Right cardiac atrium (tissue), 5 donors: ENCODE measurements around the gene PCSK2. TPM values are rescaled to one million over a fixed set of nuclear protein-coding genes. Genes with fewer than 3 reads are reported as not detected.

Experiments
- ATAC-seq, 2 donors: fragments of 200-7000 bp; cut with Tn5 transposase; one replicate each; pipeline versions ENCODE4 v1.8.0 to v1.9.1; 2020; ENCODE audit warnings: moderate library complexity in 2 of 2, mild to moderate bottlenecking in 1 of 2
- DNase-seq, 3 donors: peaks; one replicate each; pipeline ENCODE4 v3.0.0-alpha.2; 2020
- H3K27ac ChIP-seq: one replicate; pipeline ENCODE4 v1.5.1; 2013; ENCODE audit warnings: mild to moderate bottlenecking, low read length, control low read depth, moderate library complexity
- H3K27me3 ChIP-seq: one replicate; pipeline ENCODE4 v1.6.1; 2013; ENCODE audit not compliant: control insufficient read depth, insufficient read depth
- H3K4me1 ChIP-seq: one replicate; pipeline ENCODE4 v1.6.1; 2013; ENCODE audit warnings: low read length; ENCODE audit not compliant: control insufficient read depth, insufficient read depth
- H3K4me3 ChIP-seq: one replicate; pipeline ENCODE4 v1.5.1; 2013; ENCODE audit warnings: low read length, control low read depth
- H3K9me3 ChIP-seq: one replicate; pipeline ENCODE4 v1.6.1; 2013; ENCODE audit warnings: low read length; ENCODE audit not compliant: control insufficient read depth
- WGBS: extraction: QIAGEN DNeasy Blood & Tissue Kit; methylation state at CpG from one replicate; pipeline ENCODE4 v1.1.7; 2013; 5-methylcytosine and 5-hydroxymethylcytosine counted together
- intact Hi-C, 4 donors: fragments of 100-400 bp; cut with DNase I; formaldehyde crosslinking; loops; one replicate each; pipeline versions ENCODE4 v1.11.0 to v1.14.0; 2022 to 2023
- polyA plus RNA-seq: library from polyadenylated mRNA; stranded (reverse); fragments of 200-250 nt; gene quantifications from one replicate; pipeline ENCODE4 v1.2.3, GENCODE V29; 2013
- total RNA-seq, 4 donors: library from RNA; stranded (reverse); fragmentation: NEBNext Ultra II Directional; extraction: Animal tissue kit (Norgen Biotek cat#: 25700); gene quantifications; one replicate each; pipeline ENCODE4 v1.2.1, GENCODE V29; 2021
- donor health status: healthy with polysubstance abuse.
- donor health status: DM: no; HTN: yes; CAD: no.
- donor health status: DM: no; HTN: no; CAD: no.
- donor health status: DM: no; HTN: yes; CAD: no; lungs with severe emphysema.
- donor health status: DM: yes; HTN: yes; CAD: no.

The PCSK2 gene
- total and polyA plus RNA-seq, 5 donors: 1.1 to 3.2 (median 1.9) TPM

GRCh38 chr20:17248224-17248623 is 21.4 kb downstream of the PCSK2 start:
- 75% methylated on average over 3 of the region's 3 CpGs for WGBS
- Histone ChIP-seq H3K4me3 (no peak overlapping the region), H3K27me3 (no peaks in the 10 kb centered on the region), H3K4me1 (no peaks in the 10 kb centered on the region), H3K9me3 (no peaks in the 10 kb centered on the region), H3K27ac (no peak overlapping the region)
- intact Hi-C loops: no loop called here
- DNase-seq (no peak), ATAC-seq (no peak)

- H3K27me3 ChIP-seq: no peaks in the 10 kb centered on the region
- H3K9me3 ChIP-seq: no peaks in the 10 kb centered on the region
- WGBS: 19% methylated on average over 3 of the region's 3 CpGs
- no peak overlapping the region for H3K4me3 ChIP-seq
- intact Hi-C loops: no loop called here
- DNase-seq: no peak
- no peak for ATAC-seq
- no peak overlapping the region for H3K27ac ChIP-seq
- H3K4me1 ChIP-seq: no peaks in the 10 kb centered on the region
Observed at GRCh38 chr20:17262786-17263185, 35.9 kb downstream of the PCSK2 start.

GRCh38 chr20:17273717-17274116 is 46.9 kb downstream of the PCSK2 start:
- 83% methylated on average over 3 of the region's 3 CpGs for WGBS
- intact Hi-C loops: no loop called here
- Histone ChIP-seq H3K9me3 (no peaks in the 10 kb centered on the region), H3K4me1 (no peaks in the 10 kb centered on the region), H3K4me3 (no peak overlapping the region), H3K27ac (no peak overlapping the region), H3K27me3 (no peaks in the 10 kb centered on the region)
- DNase-seq (no peak), ATAC-seq (no peak)

- intact Hi-C loops: no loop called here
- Histone ChIP-seq H3K27ac (no peak overlapping the region), H3K4me3 (no peak overlapping the region), H3K27me3 (no peaks in the 10 kb centered on the region), H3K4me1 (no peaks in the 10 kb centered on the region), H3K9me3 (no peaks in the 10 kb centered on the region)
- ATAC-seq: no peak
- no peak for DNase-seq
Observed at GRCh38 chr20:17276101-17276500, 49.3 kb downstream of the PCSK2 start.

DNA sequence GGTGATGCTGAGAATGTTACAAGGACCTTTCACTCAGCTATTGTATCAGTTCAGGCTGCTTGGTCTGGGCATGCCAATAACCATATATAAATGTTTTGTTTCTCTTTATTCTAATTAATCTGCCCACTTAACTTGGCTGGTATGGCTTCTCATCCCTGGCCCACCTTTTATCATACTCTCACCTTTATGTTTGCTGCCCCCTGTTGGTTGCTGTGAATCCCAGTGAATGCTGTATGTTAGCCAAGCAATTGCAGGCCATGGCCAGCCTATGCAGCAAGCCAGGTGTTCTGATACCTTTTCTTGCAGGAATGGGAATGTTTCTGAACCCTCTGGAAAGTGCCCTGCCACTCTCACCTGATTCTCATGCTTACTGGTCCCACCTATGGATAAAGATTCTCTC is 54.6 kb downstream of the PCSK2 start:
- ATAC-seq (no peak), DNase-seq (no peak)
- H3K4me3 ChIP-seq: no peak overlapping the region
- no peaks in the 10 kb centered on the region for H3K27me3 ChIP-seq
- no peaks in the 10 kb centered on the region for H3K4me1 ChIP-seq
- H3K9me3 ChIP-seq: no peaks in the 10 kb centered on the region
- H3K27ac ChIP-seq: no peak overlapping the region
- intact Hi-C loops: no loop called here

GRCh38 chr20:17282501-17282900 is 55.7 kb downstream of the PCSK2 start:
- ATAC-seq (no peak), DNase-seq (no peak)
- no peaks in the 10 kb centered on the region for H3K9me3 ChIP-seq
- H3K4me3 ChIP-seq: no peak overlapping the region
- intact Hi-C loops: no loop called here
- no peaks in the 10 kb centered on the region for H3K27me3 ChIP-seq
- no peaks in the 10 kb centered on the region for H3K4me1 ChIP-seq
- H3K27ac ChIP-seq: no peak overlapping the region
- 49% methylated on average over 3 of the region's 3 CpGs for WGBS

GRCh38 chr20:17287503-17287902 is 60.7 kb downstream of the PCSK2 start:
- intact Hi-C loops: no loop called here
- Histone ChIP-seq H3K4me3 (no peak overlapping the region), H3K27ac (no peak overlapping the region), H3K4me1 (no peaks in the 10 kb centered on the region), H3K9me3 (no peaks in the 10 kb centered on the region), H3K27me3 (no peaks in the 10 kb centered on the region)
- DNase-seq (no peak), ATAC-seq (no peak)
- WGBS: 57% methylated on average over 2 of the region's 2 CpGs

DNA sequence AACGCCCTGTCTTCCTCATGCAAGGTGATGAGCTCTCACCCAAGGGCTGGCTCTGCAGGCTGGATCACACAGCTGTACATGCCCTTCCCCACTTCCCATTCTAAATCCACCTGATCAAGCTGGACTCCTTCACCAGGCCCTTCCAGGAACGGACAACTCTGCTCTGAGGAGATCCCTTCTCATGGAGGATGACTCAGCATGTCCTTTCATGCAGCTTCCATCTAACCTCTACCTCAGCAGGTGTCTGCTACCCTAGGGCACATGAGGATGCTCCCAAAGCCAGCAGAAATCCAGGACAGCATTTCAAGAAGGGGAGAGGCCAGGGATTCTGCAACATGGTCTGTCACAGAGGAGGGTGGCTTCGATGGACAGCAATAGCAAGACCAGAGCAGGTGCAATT is 61.2 kb downstream of the PCSK2 start:
- intact Hi-C loops: no loop called here
- 72% methylated on average over 3 of the region's 3 CpGs for WGBS
- Histone ChIP-seq H3K27me3 (no peaks in the 10 kb centered on the region), H3K4me3 (no peak overlapping the region), H3K4me1 (no peaks in the 10 kb centered on the region), H3K9me3 (no peaks in the 10 kb centered on the region), H3K27ac (no peak overlapping the region)
- ATAC-seq: no peak
- DNase-seq: no peak

- no peaks in the 10 kb centered on the region for H3K9me3 ChIP-seq
- DNase-seq (no peak), ATAC-seq (no peak)
- 82% methylated on average over 3 of the region's 3 CpGs for WGBS
- no peaks in the 10 kb centered on the region for H3K27me3 ChIP-seq
- no peaks in the 10 kb centered on the region for H3K4me1 ChIP-seq
- H3K27ac ChIP-seq: no peak overlapping the region
- intact Hi-C loops: no loop called here
- no peak overlapping the region for H3K4me3 ChIP-seq
Observed at GRCh38 chr20:17295151-17295726, 68.4 kb downstream of the PCSK2 start.

DNA sequence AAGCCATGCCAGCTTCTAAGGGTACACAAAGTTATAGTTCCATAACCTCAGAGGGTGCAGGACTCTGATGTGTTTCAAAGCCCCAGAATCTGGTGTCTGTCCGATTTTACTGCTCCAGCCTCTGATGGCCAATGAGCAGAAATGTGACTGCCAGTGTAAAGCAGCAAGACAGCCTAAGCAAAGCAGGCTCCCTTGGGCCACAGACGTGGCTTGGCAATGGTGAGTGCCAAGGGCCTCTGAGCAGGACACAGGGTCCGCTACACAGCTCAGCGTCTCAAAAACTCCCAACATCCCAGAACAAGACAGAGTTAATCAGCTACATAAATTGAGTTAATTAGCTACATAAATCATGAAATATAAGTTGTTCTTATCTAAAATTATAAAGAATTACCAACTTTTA is 69.2 kb downstream of the PCSK2 start:
- H3K4me1 ChIP-seq: no peaks in the 10 kb centered on the region
- H3K4me3 ChIP-seq: no peak overlapping the region
- no peaks in the 10 kb centered on the region for H3K9me3 ChIP-seq
- ATAC-seq (no peak), DNase-seq (no peak)
- no peak overlapping the region for H3K27ac ChIP-seq
- intact Hi-C loops: no loop called here
- WGBS: 74% methylated on average over 4 of the region's 4 CpGs
- H3K27me3 ChIP-seq: no peaks in the 10 kb centered on the region

- no peaks in the 10 kb centered on the region for H3K4me1 ChIP-seq
- no peak overlapping the region for H3K4me3 ChIP-seq
- ATAC-seq (no peak), DNase-seq (no peak)
- H3K27me3 ChIP-seq: no peaks in the 10 kb centered on the region
- no peak overlapping the region for H3K27ac ChIP-seq
- intact Hi-C loops: no loop called here
- H3K9me3 ChIP-seq: no peaks in the 10 kb centered on the region
Observed at GRCh38 chr20:17298171-17298570, 71.3 kb downstream of the PCSK2 start.

DNA sequence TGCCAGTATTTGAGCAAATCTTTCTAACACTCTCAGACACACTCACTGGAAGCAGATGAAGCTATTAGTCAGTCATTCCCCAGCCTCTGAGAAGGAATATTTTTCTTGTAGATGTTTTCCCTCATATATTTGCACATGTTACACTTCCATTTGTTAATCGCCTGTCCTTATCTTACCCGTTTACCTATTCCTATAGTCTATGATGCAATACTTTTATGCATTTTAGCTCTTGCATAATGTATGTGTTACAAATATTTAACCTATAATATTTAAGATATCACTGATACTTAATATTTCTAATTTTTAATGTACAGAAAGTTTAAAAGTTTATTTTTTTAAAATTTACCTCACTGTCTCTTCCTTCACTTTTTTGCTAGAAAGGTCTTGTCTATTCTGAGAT is 71.9 kb downstream of the PCSK2 start:
- DNase-seq: no peak
- H3K27ac ChIP-seq: no peak overlapping the region
- 83% methylated on average over 2 of the region's 2 CpGs for WGBS
- H3K4me1 ChIP-seq: no peaks in the 10 kb centered on the region
- H3K9me3 ChIP-seq: no peaks in the 10 kb centered on the region
- H3K4me3 ChIP-seq: no peak overlapping the region
- intact Hi-C loops: no loop called here
- H3K27me3 ChIP-seq: no peaks in the 10 kb centered on the region
- ATAC-seq: no peak
